ENCODE measurements around the gene SYNGAP1. TPM values are rescaled to one million over a fixed set of nuclear protein-coding genes. Genes with fewer than 3 reads are reported as not detected.

The SYNGAP1 gene
- total and polyA plus RNA-seq, 9 of the 15 experiments (the other 6 are each of a cell fraction or from before 2014, with no cell fraction given), result 0.01 to 22.8 (median 3.2) TPM

DNA sequence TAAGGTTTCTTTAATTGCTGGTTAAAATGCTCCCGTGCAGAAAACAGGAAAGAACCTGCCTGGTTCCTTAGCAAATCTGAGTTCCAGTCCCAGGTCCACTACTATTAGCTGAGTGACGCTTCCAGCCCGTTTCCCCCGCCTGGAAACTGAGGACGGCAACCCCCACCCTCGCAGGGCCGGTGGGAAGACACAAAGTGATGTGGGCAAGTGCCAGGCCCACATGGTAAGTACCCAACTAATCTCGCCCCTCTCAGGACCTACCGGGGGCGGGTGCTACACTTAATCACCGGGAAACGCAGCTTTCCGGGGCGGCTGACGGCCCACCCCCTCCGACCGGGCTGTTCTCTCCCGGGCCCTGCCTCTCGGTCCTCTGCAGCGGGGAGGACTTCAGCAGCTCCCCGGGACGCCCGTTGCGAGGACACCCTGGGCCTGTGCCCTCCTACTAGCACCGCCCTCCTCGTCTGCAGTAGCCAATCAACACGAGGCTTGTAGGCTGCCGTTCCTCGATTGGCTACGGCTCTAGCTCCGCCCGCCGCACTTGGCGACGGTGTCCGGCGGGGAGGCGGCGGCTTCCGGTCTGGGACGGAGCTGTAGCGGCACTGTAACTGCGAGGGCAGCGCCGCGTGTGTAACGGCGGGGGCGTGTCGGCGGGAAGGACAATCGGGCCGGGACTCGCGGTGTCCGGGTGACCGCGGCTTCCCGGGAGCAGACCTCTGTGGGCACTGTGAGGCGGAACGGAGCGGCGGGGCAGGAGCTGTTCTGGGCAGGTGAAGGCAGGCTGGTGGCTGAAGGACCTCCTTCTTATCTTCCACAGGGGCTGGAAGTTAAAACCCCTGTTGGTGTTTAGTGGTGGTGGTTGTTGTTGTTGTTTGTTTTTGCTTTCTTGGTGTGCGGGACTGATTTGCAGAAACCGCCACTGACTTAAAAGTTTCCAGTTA, 34.4 kb downstream of the SYNGAP1 start, which contains the start of gene ZBTB9 (continued):
- TF ChIP-seq, protein P1, sequence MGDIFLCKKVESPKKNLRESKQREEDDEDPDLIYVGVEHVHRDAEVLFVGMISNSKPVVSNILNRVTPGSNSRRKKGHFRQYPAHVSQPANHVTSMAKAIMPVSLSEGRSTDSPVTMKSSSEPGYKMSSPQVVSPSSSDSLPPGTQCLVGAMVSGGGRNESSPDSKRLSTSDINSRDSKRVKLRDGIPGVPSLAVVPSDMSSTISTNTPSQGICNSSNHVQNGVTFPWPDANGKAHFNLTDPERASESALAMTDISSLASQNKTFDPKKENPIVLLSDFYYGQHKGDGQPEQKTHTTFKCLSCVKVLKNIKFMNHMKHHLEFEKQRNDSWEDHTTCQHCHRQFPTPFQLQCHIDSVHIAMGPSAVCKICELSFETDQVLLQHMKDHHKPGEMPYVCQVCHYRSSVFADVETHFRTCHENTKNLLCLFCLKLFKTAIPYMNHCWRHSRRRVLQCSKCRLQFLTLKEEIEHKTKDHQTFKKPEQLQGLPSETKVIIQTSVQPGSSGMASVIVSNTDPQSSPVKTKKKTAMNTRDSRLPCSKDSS (IDR thresholded peaks at IDR 0.05; ENCODE audit: low read depth, partially characterized antibody), result no peak
- TF ChIP-seq SRSF3 (IDR thresholded peaks at IDR 0.05; ENCODE audit: insufficient read depth, low read length) (no peak), HIVEP1 (CRISPR knock-in tag; IDR thresholded peaks at IDR 0.05) (peak; percentile 24; the same call in 1 of the 2 replicates), ELF2 (CRISPR knock-in tag; IDR thresholded peaks at IDR 0.05) (peak; percentile 74; the same call in 1 of the 2 replicates), HDAC8 (tag; IDR thresholded peaks at IDR 0.05) (no peak), NCOA6 (IDR thresholded peaks at IDR 0.05) (no peak), ZNF175 (CRISPR knock-in tag; IDR thresholded peaks at IDR 0.05; ENCODE audit: low read depth) (no peak; the same call in 1 of the 2 replicates), KLF13 (tag; IDR thresholded peaks at IDR 0.05; ENCODE audit: borderline replicate concordance, low read depth) (peak; percentile 99), FUS (optimal IDR thresholded peaks at IDR 0.05; ENCODE audit: low read depth, low read length) (no peak), ZNF583 (CRISPR knock-in tag; IDR thresholded peaks at IDR 0.05) (0 out of 2 replicates have a peak, but pooled peaks have one; percentile 21), MAZ (CRISPR knock-in tag; conservative IDR thresholded peaks at IDR 0.05 in 1 of 2, IDR thresholded peaks at IDR 0.05 in 1 of 2) (peak; percentile 84 to 88), PRMT5 (CRISPR knock-in tag; IDR thresholded peaks at IDR 0.05) (no peak), TEAD2 (tag; IDR thresholded peaks at IDR 0.05) (no peak), MYC (IDR thresholded peaks at IDR 0.05; ENCODE audit: low read depth, low read length) (peak; percentile 96), MYC (CRISPR knock-in tag; IDR thresholded peaks at IDR 0.05; ENCODE audit: borderline replicate concordance, low read depth) (0 out of 2 replicates have a peak, but pooled peaks have one; percentile 19), ZC3H11A (IDR thresholded peaks at IDR 0.05; ENCODE audit: low read depth, low read length) (no peak), RAD21 (CRISPR knock-in tag; conservative IDR thresholded peaks at IDR 0.05 in 1 of 2, IDR thresholded peaks at IDR 0.05 in 1 of 2) (0 out of 4 replicates have a peak, but pooled peaks of 1 of the 2 experiments have one; percentile 8), RBM25 (IDR thresholded peaks at IDR 0.05; ENCODE audit: low read depth, low read length, severe bottlenecking) (peak; percentile 94), MYNN (IDR thresholded peaks at IDR 0.05) (peak; percentile 73; the same call in 1 of the 2 replicates), MYNN (CRISPR knock-in tag; IDR thresholded peaks at IDR 0.05) (no peak), CEBPG (CRISPR knock-in tag; IDR thresholded peaks at IDR 0.05) (no peak), CEBPG (tag; conservative IDR thresholded peaks at IDR 0.05 in 1 of 2, IDR thresholded peaks at IDR 0.05 in 1 of 2) (no peak)
- TF ChIP-seq, protein P2, sequence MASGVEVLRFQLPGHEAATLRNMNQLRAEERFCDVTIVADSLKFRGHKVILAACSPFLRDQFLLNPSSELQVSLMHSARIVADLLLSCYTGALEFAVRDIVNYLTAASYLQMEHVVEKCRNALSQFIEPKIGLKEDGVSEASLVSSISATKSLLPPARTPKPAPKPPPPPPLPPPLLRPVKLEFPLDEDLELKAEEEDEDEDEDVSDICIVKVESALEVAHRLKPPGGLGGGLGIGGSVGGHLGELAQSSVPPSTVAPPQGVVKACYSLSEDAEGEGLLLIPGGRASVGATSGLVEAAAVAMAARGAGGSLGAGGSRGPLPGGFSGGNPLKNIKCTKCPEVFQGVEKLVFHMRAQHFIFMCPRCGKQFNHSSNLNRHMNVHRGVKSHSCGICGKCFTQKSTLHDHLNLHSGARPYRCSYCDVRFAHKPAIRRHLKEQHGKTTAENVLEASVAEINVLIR (CRISPR knock-in tag; IDR thresholded peaks at IDR 0.05), result 0 out of 2 replicates have a peak, but pooled peaks have one; percentile 68
- TF ChIP-seq, protein P3, sequence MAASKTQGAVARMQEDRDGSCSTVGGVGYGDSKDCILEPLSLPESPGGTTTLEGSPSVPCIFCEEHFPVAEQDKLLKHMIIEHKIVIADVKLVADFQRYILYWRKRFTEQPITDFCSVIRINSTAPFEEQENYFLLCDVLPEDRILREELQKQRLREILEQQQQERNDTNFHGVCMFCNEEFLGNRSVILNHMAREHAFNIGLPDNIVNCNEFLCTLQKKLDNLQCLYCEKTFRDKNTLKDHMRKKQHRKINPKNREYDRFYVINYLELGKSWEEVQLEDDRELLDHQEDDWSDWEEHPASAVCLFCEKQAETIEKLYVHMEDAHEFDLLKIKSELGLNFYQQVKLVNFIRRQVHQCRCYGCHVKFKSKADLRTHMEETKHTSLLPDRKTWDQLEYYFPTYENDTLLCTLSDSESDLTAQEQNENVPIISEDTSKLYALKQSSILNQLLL (CRISPR knock-in tag; IDR thresholded peaks at IDR 0.05; ENCODE audit: borderline replicate concordance), result no peak
